HL-60/S4 treated with retinoic acid at 250 ng/mL for 4 days and 3 days (cell line): ENCODE data around the gene MCTP1.

ENCODE experiments used
- in situ Hi-C: fragments of 300-500 bp; cut with MboI; formaldehyde crosslinking; loops from 2 replicates; pipeline ENCODE4 v1.7.0; 2022; ENCODE audit warnings: low sequenced_read_pairs

Gene MCTP1

GRCh38 chr5:95080030-95080429, 204.9 kb downstream of the MCTP1 start:
- in situ Hi-C loops = no loop called here

- in situ Hi-C loops = no loop called here
Observed at GRCh38 chr5:95078868-95079267, 206.0 kb downstream of the MCTP1 start.

- in situ Hi-C loops = no loop called here
Observed at GRCh38 chr5:95076395-95077185, 208.3 kb downstream of the MCTP1 start.

GRCh38 chr5:95075111-95075510, 209.8 kb downstream of the MCTP1 start:
- in situ Hi-C loops = no loop called here

DNA sequence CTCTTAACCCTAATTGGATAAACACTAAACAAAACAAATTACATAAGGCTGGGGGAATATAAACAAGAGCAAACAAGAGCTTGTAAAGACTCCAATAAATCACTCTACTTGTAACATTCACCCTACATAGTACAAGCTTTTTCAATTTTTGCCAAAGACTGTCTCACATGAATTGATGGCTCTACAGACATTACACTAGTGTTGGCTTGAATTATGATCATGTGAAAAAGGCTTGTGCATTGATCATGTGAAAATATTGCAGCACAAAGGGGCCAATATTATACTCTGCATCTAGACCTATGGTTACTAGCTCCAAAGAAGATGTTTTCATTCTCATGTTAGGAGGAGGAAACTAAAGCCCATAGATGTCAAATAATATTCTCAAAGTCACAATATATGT, 212.6 kb downstream of the MCTP1 start:
- in situ Hi-C loops = no loop called here

DNA sequence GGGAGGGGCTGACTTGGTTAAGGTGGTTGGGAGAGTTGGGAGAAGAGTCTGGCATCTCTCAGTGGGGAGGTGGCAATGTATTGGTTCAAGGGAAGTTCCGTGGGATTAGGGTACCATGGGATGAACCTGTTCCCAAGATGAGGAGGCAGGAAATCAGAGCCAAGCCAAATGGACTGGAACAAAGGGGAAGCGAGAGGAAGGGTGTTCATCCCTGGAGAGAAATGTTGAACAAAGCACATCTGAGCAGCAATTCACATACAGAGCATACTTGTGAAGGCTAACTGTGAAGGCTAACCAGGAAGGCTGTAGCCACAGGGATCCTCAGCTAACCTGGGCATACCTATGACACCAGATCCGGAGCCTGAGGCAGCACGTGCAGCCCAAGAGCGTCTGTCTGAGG, 214.0 kb downstream of the MCTP1 start:
- in situ Hi-C loops = no loop called here

- in situ Hi-C loops = no loop called here
Observed at GRCh38 chr5:95070453-95070852, 214.4 kb downstream of the MCTP1 start.

DNA sequence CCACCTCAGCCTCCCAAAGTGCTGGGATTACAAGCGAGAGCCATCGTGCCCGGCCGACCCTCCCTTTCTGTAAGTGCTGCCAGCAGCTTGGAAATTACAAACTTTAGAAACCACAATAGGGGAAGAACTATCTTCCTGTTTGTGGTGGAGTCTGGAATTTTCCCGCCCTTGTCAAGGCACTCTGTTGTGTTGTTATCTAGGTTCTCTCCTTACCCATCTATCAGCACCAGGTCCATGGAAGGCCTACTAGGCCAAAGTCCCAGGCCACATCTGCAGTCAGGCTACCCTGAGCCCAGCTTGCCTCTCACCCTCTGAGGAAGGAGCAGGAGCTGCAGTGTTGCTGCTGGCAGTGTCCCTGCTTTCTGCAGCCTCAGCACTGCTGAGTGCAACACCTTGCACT, 214.9 kb downstream of the MCTP1 start:
- in situ Hi-C loops = no loop called here

GRCh38 chr5:95069021-95069420, 215.9 kb downstream of the MCTP1 start:
- in situ Hi-C loops = no loop called here

DNA sequence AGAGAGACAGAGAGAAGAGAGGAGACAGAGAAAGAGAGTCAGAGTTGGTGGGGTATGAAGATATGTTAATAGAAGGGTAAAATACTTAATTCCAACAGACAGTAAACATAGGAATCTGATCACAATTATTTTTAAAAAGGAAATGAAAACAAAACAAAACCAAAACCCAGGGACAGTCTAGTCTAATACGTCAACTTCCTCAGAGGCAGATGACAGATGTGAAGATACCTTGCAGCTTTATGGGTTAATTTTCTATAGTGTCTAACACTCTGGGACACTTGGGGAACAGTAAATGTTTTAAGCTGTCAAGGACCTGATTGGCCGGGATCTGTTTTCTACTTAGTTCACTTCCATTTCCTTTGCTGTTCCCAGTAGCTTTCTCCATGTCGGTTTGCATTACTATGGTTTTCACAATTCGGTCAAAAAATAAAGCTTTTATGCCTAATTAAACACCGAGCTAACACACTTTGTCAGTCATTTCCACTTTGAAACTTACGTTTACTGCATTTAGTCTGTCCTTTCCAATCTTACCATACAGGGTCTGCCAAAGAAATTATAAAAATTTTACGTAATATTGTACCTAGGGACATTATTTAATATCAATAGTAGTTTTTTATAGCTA, 216.5 kb downstream of the MCTP1 start:
- in situ Hi-C loops = no loop called here

DNA sequence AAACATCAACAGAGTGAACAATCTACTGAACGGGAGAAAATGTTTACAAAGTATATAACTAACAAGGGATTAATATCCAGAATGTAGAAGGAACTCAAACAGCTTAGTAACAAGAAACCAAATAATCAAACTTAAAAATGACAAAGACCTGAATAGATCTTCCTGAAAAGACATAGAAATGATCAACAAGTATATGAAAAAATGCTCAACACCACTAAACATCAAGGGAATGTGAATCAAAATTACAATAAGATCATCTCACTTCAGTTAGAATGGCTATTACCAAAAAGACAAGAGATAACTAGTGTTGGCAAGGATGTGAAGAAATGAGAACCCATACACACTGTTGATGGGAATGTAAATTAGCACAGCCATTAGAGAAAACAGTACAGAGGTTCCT, 218.8 kb downstream of the MCTP1 start:
- in situ Hi-C loops = no loop called here

GRCh38 chr5:95063492-95063891, 221.4 kb downstream of the MCTP1 start:
- in situ Hi-C loops = no loop called here

DNA sequence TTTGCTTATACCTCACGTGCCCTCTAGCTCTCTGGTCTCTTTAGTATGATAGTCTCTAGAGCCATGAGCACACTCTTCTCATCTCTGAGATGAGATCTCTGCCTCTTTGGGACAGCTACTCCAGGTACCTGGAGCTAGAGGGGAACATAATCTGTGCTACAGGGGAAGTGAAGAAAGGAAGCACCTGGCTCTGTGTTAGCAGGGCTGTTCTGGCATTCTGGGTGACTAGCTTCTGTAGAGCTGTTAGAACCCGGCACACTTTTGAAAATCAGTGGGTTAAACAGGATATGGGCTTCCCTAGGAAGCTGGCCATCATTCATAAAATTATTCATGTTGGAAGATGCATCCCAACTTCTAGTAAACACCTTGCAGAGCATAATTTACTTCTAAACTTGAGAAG, 224.8 kb downstream of the MCTP1 start:
- in situ Hi-C loops = no loop called here

- in situ Hi-C loops = no loop called here
Observed at GRCh38 chr5:95059636-95060035, 225.3 kb downstream of the MCTP1 start.

DNA sequence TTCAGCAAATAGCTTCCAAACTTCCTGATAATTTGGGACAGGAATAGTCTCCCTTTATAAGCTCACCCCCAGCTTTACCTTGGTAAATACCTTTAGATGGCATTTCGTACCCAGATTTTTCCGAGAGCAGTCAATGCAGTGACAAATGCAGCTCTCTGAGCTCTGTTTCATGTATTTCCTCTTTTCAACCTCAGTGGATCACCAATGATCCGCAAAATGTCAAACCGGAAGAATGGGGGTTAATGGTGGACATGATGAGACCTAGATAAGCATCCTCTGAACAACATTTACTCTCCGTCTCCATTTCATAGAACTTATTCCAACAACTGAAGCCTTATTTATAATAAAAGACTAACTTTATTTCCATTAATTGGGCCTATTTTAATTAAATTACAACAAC, 227.3 kb downstream of the MCTP1 start:
- in situ Hi-C loops = no loop called here

GRCh38 chr5:95053253-95053652, 231.6 kb downstream of the MCTP1 start:
- in situ Hi-C loops = no loop called here

DNA sequence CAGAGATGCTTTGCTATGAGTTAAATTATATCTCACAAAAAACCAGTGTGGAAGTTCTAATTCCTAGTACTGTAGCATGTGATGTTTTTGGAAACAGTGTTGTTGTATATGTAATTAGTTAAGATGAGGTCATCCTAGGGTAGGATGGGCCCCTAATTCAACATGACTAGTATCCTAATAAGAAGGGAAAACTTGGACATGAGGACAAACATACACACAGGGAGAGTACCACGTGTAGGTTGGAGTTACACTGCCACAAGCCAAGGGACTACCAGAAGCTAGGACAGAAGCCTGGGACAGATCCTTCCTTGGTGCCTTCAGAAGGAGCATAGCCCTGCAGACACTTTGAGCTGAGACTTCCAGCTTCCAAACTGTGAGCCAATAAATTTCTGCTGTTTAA, 234.2 kb downstream of the MCTP1 start:
- in situ Hi-C loops = no loop called here

GRCh38 chr5:95048628-95049027, 236.3 kb downstream of the MCTP1 start:
- in situ Hi-C loops = no loop called here

DNA sequence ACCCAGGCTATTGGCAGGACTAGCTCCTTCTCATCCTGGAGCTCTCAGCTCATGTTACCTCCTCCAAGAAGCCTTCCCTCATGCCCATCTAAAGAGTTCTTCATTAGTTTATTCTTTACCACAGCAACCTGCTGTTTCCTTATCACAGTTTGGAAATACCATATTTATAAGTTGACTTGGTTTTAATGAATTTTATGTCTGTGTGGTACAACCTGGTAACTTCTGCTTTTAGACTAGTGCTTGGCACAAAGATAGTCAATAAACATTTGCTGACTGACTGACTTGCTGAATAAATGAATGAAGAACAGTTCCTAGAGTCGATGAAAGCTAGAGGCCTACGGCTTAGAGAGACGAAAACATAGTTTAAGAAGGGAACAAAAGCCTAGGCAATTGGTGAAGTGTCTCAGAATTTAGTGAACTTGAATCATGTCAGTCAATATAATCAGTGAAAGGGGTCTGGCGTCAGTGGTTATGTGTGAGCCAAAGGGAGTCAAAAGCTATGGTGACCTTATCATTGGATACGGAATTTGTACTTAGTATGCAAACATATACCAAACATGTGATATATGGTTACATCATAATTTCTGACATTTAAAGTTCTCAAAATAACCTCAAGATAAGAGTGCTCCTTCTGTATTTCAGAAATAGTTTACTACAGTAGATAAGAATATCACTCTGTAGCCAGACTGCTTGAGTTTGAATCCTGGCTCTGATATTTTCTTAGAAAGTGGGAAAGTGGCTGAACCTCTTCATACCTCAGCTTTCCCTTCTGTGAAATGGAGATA, 239.5 kb downstream of the MCTP1 start:
- in situ Hi-C loops = no loop called here

GRCh38 chr5:95044096-95044495, 240.8 kb downstream of the MCTP1 start:
- in situ Hi-C loops = no loop called here

DNA sequence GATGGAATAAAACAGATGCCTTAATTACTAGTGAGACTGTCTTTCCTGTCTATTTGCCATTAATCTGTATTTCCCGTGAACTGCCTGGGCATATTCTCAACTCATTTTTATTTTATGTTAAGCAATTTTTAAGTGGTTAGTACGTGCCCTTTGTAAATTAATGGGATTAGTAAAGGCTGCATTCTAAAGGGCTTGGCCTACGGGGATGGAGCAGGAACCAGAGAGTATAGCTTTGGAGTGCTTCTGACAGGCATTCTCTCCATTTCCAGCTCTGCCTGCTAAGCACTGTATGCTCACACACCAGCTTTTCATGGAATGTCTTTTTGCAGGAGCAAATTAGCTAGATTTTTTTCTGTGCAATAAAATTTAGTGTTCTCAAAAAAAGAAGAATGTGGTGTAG, 241.2 kb downstream of the MCTP1 start:
- in situ Hi-C loops = no loop called here

DNA sequence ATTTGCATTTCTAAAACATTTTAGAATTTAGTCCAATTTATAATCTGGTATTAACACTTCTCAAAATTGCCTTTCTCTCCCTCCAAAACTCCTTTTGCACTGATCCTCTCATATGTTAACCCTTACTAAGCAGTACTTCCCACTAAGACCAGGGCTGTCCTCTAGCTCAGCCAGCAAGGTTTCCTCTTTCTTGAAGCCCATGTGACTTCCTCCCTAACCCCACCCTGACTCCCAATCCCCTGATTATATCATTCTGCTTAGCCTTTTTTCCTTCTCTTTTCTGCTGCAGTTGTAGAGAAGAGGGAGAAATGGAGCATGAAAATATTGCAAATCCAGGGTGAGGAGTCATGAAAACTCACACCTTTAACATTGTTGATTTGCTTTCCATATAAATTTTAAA, 241.7 kb downstream of the MCTP1 start:
- in situ Hi-C loops = no loop called here
